IMR-90 (cell line): ENCODE data around the gene COL25A1. TPM values are rescaled to one million over a fixed set of nuclear protein-coding genes. Genes with fewer than 3 reads are reported as not detected.

Source experiments
- ATAC-seq: fragments of 200-7000 bp; cut with Tn5 transposase; 2 replicates; pipeline ENCODE4 v1.9.1; 2020; ENCODE audit warnings: low read depth, mild to moderate bottlenecking, moderate library complexity
- BruUV-seq: library from RNA; stranded (reverse); fragments of 400-500 nt; replicated peaks from 2 replicates; lab custom pipeline; 2021; lab: Mats Ljungman, UMichigan
- CTCF ChIA-PET: fragments of 300-600 bp; formaldehyde crosslinking; extraction: SDS; loops from one replicate; lab custom pipeline; 2021; ENCODE audit warnings: antibody characterized with exemption; lab: Yijun Ruan, JAX
- POLR2A ChIA-PET: fragments of 300-600 bp; sonication (Branson Sonifier 250); formaldehyde crosslinking; loops from one replicate; lab custom pipeline; 2022; ENCODE audit warnings: antibody characterized with exemption; ENCODE audit not compliant: unreplicated experiment; lab: Charles Lee
- DNase-seq: peaks from one replicate; pipeline ENCODE4 v3.0.0; 2013
- H2AFZ ChIP-seq: replicated peaks from 2 replicates; pipeline ENCODE3; 2013; ENCODE audit warnings: low read length, mild to moderate bottlenecking; ENCODE audit not compliant: poor library complexity
- H2AK5ac ChIP-seq: 2 replicates; pipeline ENCODE4 v1.6.1; 2013; ENCODE audit warnings: low read depth, low read length, inconsistent platforms
- H2AK9ac ChIP-seq: replicated peaks from 2 replicates; pipeline ENCODE3; 2013; ENCODE audit warnings: mild to moderate bottlenecking, low read depth, low read length, moderate library complexity; ENCODE audit not compliant: poor library complexity
- H2BK120ac ChIP-seq: 2 replicates; pipeline ENCODE4 v1.6.1; 2013; ENCODE audit warnings: low read depth, low read length, inconsistent platforms
- H2BK15ac ChIP-seq: 3 replicates; pipeline ENCODE4 v1.6.1; 2013; ENCODE audit warnings: low read depth, low read length, inconsistent platforms
- H2BK20ac ChIP-seq: 2 replicates; pipeline ENCODE4 v1.6.1; 2013; ENCODE audit warnings: low read depth, mild to moderate bottlenecking, inconsistent platforms, low read length, moderate library complexity
- H2BK5ac ChIP-seq: 2 replicates; pipeline ENCODE4 v1.6.1; 2013; ENCODE audit warnings: mild to moderate bottlenecking, low read depth, low read length, inconsistent platforms; ENCODE audit not compliant: poor library complexity, severe bottlenecking
- H3K14ac ChIP-seq: replicated peaks from 2 replicates; pipeline ENCODE4 v1.6.1; 2013; ENCODE audit warnings: low read depth, low read length, inconsistent platforms
- H3K18ac ChIP-seq: 2 replicates; pipeline ENCODE4 v1.6.1; 2013; ENCODE audit warnings: low read depth, low read length, control low read depth
- H3K23ac ChIP-seq: 2 replicates; pipeline ENCODE4 v1.6.1; 2013; ENCODE audit warnings: low read depth, low read length, inconsistent platforms
- H3K27ac ChIP-seq: 2 replicates; pipeline ENCODE4 v1.5.1; 2013; ENCODE audit warnings: mild to moderate bottlenecking, control low read depth, low read length; ENCODE audit not compliant: insufficient read depth
- H3K27me3 ChIP-seq: 2 replicates; pipeline ENCODE4 v1.6.1; 2013; ENCODE audit warnings: low read length; ENCODE audit not compliant: control insufficient read depth, insufficient read depth
- H3K36me3 ChIP-seq: 2 replicates; pipeline ENCODE4 v1.6.1; 2013; ENCODE audit warnings: low read length, mixed read lengths; ENCODE audit not compliant: control insufficient read depth, insufficient read depth
- H3K4ac ChIP-seq: 2 replicates; pipeline ENCODE4 v1.6.1; 2013; ENCODE audit warnings: low read depth, low read length, inconsistent platforms
- H3K4me1 ChIP-seq: 2 replicates; pipeline ENCODE4 v1.6.1; 2013; ENCODE audit warnings: low read length, mixed read lengths; ENCODE audit not compliant: control insufficient read depth, insufficient read depth
- H3K4me2 ChIP-seq: 2 replicates; pipeline ENCODE4 v1.6.1; 2013; ENCODE audit warnings: low read depth, mild to moderate bottlenecking, control low read depth, low read length, moderate library complexity
- H3K4me3 ChIP-seq: 2 replicates; pipeline ENCODE4 v1.5.1; 2013; ENCODE audit warnings: low read depth, mild to moderate bottlenecking, control low read depth, low read length, moderate library complexity; ENCODE audit not compliant: insufficient read depth
- H3K56ac ChIP-seq: 2 replicates; pipeline ENCODE4 v1.6.1; 2013; ENCODE audit warnings: low read length, inconsistent platforms; ENCODE audit not compliant: insufficient read depth; ENCODE audit errors: extremely low read depth
- H3K79me1 ChIP-seq, 2 experiments: 2 replicates each; pipeline ENCODE4 v1.6.1; 2013; ENCODE audit warnings: low read length in 2 of 2, inconsistent platforms in 1 of 2, low read depth in 1 of 2
- H3K9ac ChIP-seq: 2 replicates; pipeline ENCODE4 v1.6.1; 2013; ENCODE audit warnings: low read depth, low read length, control low read depth
- H3K9me1 ChIP-seq: 2 replicates; pipeline ENCODE4 v1.6.1; 2013; ENCODE audit warnings: low read length, inconsistent platforms; ENCODE audit not compliant: insufficient read depth
- H3K9me3 ChIP-seq: 2 replicates; pipeline ENCODE4 v1.6.1; 2013; ENCODE audit warnings: low read length; ENCODE audit not compliant: control insufficient read depth, insufficient read depth
- H4K20me1 ChIP-seq: 2 replicates; pipeline ENCODE4 v1.6.1; 2013; ENCODE audit warnings: low read length, inconsistent platforms; ENCODE audit not compliant: insufficient read depth
- H4K5ac ChIP-seq: 2 replicates; pipeline ENCODE4 v1.6.1; 2013; ENCODE audit warnings: mild to moderate bottlenecking, low read depth, low read length, control low read depth
- H4K8ac ChIP-seq, 2 experiments: 2 replicates each; pipeline ENCODE4 v1.6.1; 2013; ENCODE audit warnings: low read depth in 2 of 2, low read length in 2 of 2, control low read depth in 1 of 2, inconsistent platforms in 1 of 2
- H4K91ac ChIP-seq: 2 replicates; pipeline ENCODE4 v1.6.1; 2013; ENCODE audit warnings: low read depth, low read length, inconsistent platforms; ENCODE audit not compliant: insufficient read depth
- BHLHE40 ChIP-seq: fragments of 150-350 bp; IDR thresholded peaks from 2 replicates; pipeline ENCODE4 v1.6.1; 2016; ENCODE audit warnings: mild to moderate bottlenecking, low read depth, low read length
- CEBPB ChIP-seq: IDR thresholded peaks from 2 replicates; pipeline ENCODE4 v1.6.1; 2012; ENCODE audit warnings: low read depth, low read length, improper control_type of control experiment
- CHD1 ChIP-seq: IDR thresholded peaks from 2 replicates; pipeline ENCODE4 v1.6.1; 2012; ENCODE audit warnings: low read depth, low read length, improper control_type of control experiment
- CTCF ChIP-seq: conservative IDR thresholded peaks from 2 replicates; pipeline ENCODE4 v1.5.1; 2012; ENCODE audit warnings: mild to moderate bottlenecking, low read depth, low read length, improper control_type of control experiment
- ELK1 ChIP-seq: fragments of 150-350 bp; IDR thresholded peaks from 2 replicates; pipeline ENCODE4 v1.6.1; 2016; ENCODE audit warnings: low read depth, mild to moderate bottlenecking, low read length, moderate library complexity, borderline replicate concordance
- FOS ChIP-seq: fragments of 150-350 bp; IDR thresholded peaks from 2 replicates; pipeline ENCODE4 v1.6.1; 2016; ENCODE audit warnings: low read depth, low read length
- MAFK ChIP-seq: IDR thresholded peaks from 2 replicates; pipeline ENCODE4 v1.6.1; 2012; ENCODE audit warnings: low read depth, low read length, improper control_type of control experiment
- MAZ ChIP-seq: IDR thresholded peaks from 2 replicates; pipeline ENCODE4 v1.6.1; 2012; ENCODE audit warnings: low read depth, mild to moderate bottlenecking, low read length, improper control_type of control experiment, moderate library complexity, borderline replicate concordance
- MXI1 ChIP-seq: IDR thresholded peaks from 2 replicates; pipeline ENCODE4 v1.6.1; 2012; ENCODE audit warnings: low read depth, mild to moderate bottlenecking, low read length, moderate library complexity, borderline replicate concordance
- NFE2L2 ChIP-seq: fragments of 150-350 bp; IDR thresholded peaks from 2 replicates; pipeline ENCODE4 v1.6.1; 2016; ENCODE audit warnings: low read depth, mild to moderate bottlenecking, low read length
- POLR2A ChIP-seq: IDR thresholded peaks from 2 replicates; pipeline ENCODE4 v1.6.1; 2012; ENCODE audit warnings: mild to moderate bottlenecking, low read depth, low read length
- RAD21 ChIP-seq: IDR thresholded peaks from 2 replicates; pipeline ENCODE4 v1.6.1; 2012; ENCODE audit warnings: low read length, improper control_type of control experiment
- RCOR1 ChIP-seq: IDR thresholded peaks from 2 replicates; pipeline ENCODE4 v1.6.1; 2012; ENCODE audit warnings: mild to moderate bottlenecking, low read length, improper control_type of control experiment; ENCODE audit not compliant: insufficient replicate concordance
- RFX5 ChIP-seq: IDR thresholded peaks from 2 replicates; pipeline ENCODE4 v1.8.0; 2012; ENCODE audit warnings: low read depth, mild to moderate bottlenecking, low read length, moderate library complexity
- SMC3 ChIP-seq: fragments of 150-350 bp; IDR thresholded peaks from 2 replicates; pipeline ENCODE4 v1.6.1; 2016; ENCODE audit warnings: low read depth, mild to moderate bottlenecking, antibody characterized with exemption, low read length, moderate library complexity
- USF2 ChIP-seq: fragments of 150-350 bp; IDR thresholded peaks from 2 replicates; pipeline ENCODE4 v1.6.1; 2017; ENCODE audit warnings: mild to moderate bottlenecking, antibody characterized with exemption, low read length, low read depth
- WGBS, 2 experiments: methylation state at CpG; one replicate each; pipeline versions ENCODE4 v1.1.5 to v1.1.7; 2013; ENCODE audit warnings: missing lambda C conversion rate in 2 of 2; ENCODE audit not compliant: insufficient read length in 1 of 2; ENCODE audit errors: extremely low coverage in 2 of 2; 5-methylcytosine and 5-hydroxymethylcytosine counted together
- dilution Hi-C: fragments of 300-500 bp; cut with HindIII; formaldehyde crosslinking; loops from one replicate; pipeline ENCODE4 v1.14.3; 2018; ENCODE audit warnings: low sequenced_read_pairs; ENCODE audit not compliant: unreplicated experiment
- in situ Hi-C: fragments of 300-500 bp; cut with MboI; formaldehyde crosslinking; loops from 3 replicates; pipeline ENCODE4 v1.14.3; 2019; ENCODE audit warnings: low sequenced_read_pairs, inconsistent platforms, mixed read lengths
- intact Hi-C: fragments of 100-400 bp; cut with micrococcal nuclease; formaldehyde crosslinking; loops from 2 replicates; pipeline ENCODE4 v1.10.0; 2022
- polyA plus RNA-seq, 3 experiments: library from polyadenylated mRNA; depleted of rRNA; stranded (reverse); fragments of >200 nt; gene quantifications; 2 replicates each; pipeline ENCODE4 v1.2.3, GENCODE V29; 2012; ENCODE audit warnings: low replicate concordance in 1 of 3
- total RNA-seq: library from RNA; depleted of rRNA; stranded (reverse); fragments of >200 nt; gene quantifications from 2 replicates; pipeline ENCODE4 v1.2.3, GENCODE V29; 2012

Gene COL25A1
- total and polyA plus RNA-seq, 2 of the 4 experiments (the other 2 are of a cell fraction), result under 0.01 to 0.05 TPM

- ATAC-seq, result no peak
- Histone ChIP-seq H3K4me2 (no peak overlapping the region), H2AK5ac (no peak overlapping the region), H3K9me3 (no peaks in the 10 kb centered on the region), H3K27me3 (no peaks in the 10 kb centered on the region), H3K14ac (no peak overlapping the region), H2AFZ (no peak overlapping the region), H4K5ac (no peak overlapping the region), H3K79me1 (no peaks in the 10 kb centered on the region), H4K8ac (no peak overlapping the region), H3K4me1 (no peaks in the 10 kb centered on the region), H2AK9ac (no peak overlapping the region), H3K18ac (no peak overlapping the region), H4K20me1 (no peaks in the 10 kb centered on the region), H3K36me3 (no peaks in the 10 kb centered on the region), H3K23ac (no peak overlapping the region), H3K9me1 (no peaks in the 10 kb centered on the region), H3K27ac (no peak overlapping the region), H4K91ac (no peak overlapping the region), H2BK120ac (no peak overlapping the region), H3K56ac (no peak overlapping the region), H3K9ac (no peak overlapping the region), H2BK20ac (no peak overlapping the region), H2BK15ac (no peak overlapping the region), H3K4me3 (no peak overlapping the region), H3K4ac (no peak overlapping the region), H2BK5ac (no peak overlapping the region)
- DNase-seq, result no peak
- POLR2A ChIA-PET, result no interaction called here
- in situ Hi-C loops, result no loop called here
- BruUV-seq, result no TSS peak
- TF ChIP-seq USF2, result no peak
- TF ChIP-seq CTCF, result no peak
- no peak for TF ChIP-seq SMC3
- no peak for TF ChIP-seq MXI1
- TF ChIP-seq MAZ, result no peak
- TF ChIP-seq MAFK, result no peak
- no peak for TF ChIP-seq FOS
- TF ChIP-seq ELK1, result no peak
- TF ChIP-seq NFE2L2, result no peak
- TF ChIP-seq CHD1, result no peak
- TF ChIP-seq RCOR1, result no peak
- TF ChIP-seq CEBPB, result no peak
- no peak for TF ChIP-seq RFX5
- no peak for TF ChIP-seq RAD21
- TF ChIP-seq POLR2A, result no peak
- TF ChIP-seq BHLHE40, result no peak
- intact Hi-C loops, result no loop called here
- dilution Hi-C loops, result no loop called here
- CTCF ChIA-PET, result no interaction called here
- no CpG with 5 or more reads among the region's 2 CpGs for WGBS, 2 experiments
These were observed 174.6 kb downstream of the COL25A1 start for GRCh38 chr4:109127866-109128265.
